OCI-LY1 (cell line): ENCODE data around the gene SCN5A.

Experiments
- H2AFZ ChIP-seq: fragments of 200-600 bp; sonication (generic), shearing (Covaris generic); 2 replicates; pipeline ENCODE4 v1.6.0; 2014; ENCODE audit warnings: antibody characterized with exemption, mild to moderate bottlenecking, low read length
- H3F3A ChIP-seq: fragments of 200-600 bp; sonication (generic), shearing (Covaris generic); 2 replicates; pipeline ENCODE4 v1.6.0; 2014; ENCODE audit warnings: mild to moderate bottlenecking, antibody characterized with exemption, low read length, moderate library complexity; ENCODE audit not compliant: insufficient read depth
- H3K27ac ChIP-seq: fragments of 200-600 bp; sonication (generic); 2 replicates; pipeline ENCODE4 v1.5.1; 2014; ENCODE audit warnings: low read length, mixed run types, mild to moderate bottlenecking, low read depth; ENCODE audit not compliant: poor library complexity, severe bottlenecking
- H3K27me3 ChIP-seq: fragments of 200-600 bp; sonication (generic); 2 replicates; pipeline ENCODE4 v1.6.0; 2014; ENCODE audit warnings: antibody characterized with exemption, mild to moderate bottlenecking, low read length, moderate library complexity; ENCODE audit not compliant: insufficient read depth
- H3K36me3 ChIP-seq: fragments of 200-600 bp; sonication (generic); 2 replicates; pipeline ENCODE4 v1.6.1; 2014; ENCODE audit warnings: mild to moderate bottlenecking, antibody characterized with exemption, low read length, moderate library complexity, mixed read lengths; ENCODE audit not compliant: insufficient read depth
- H3K4me1 ChIP-seq: fragments of 200-600 bp; sonication (generic); 2 replicates; pipeline ENCODE4 v1.5.1; 2014; ENCODE audit warnings: mild to moderate bottlenecking, low read length, moderate library complexity; ENCODE audit not compliant: insufficient read depth, severe bottlenecking
- H3K4me2 ChIP-seq: fragments of 200-600 bp; sonication (generic), shearing (Covaris generic); 2 replicates; pipeline ENCODE4 v1.6.1; 2014; ENCODE audit warnings: low read length
- H3K4me3 ChIP-seq: fragments of 200-600 bp; sonication (generic); 2 replicates; pipeline ENCODE4 v1.5.1; 2014; ENCODE audit warnings: low read length, low read depth, mild to moderate bottlenecking, mixed read lengths; ENCODE audit not compliant: poor library complexity, severe bottlenecking
- H3K79me2 ChIP-seq: fragments of 200-600 bp; shearing (Covaris generic); 2 replicates; pipeline ENCODE4 v1.6.1; 2016; ENCODE audit warnings: mixed run types, low read length, mixed read lengths; ENCODE audit not compliant: insufficient read depth
- H3K9ac ChIP-seq: fragments of 200-600 bp; sonication (generic), shearing (Covaris generic); 2 replicates; pipeline ENCODE4 v1.6.1; 2014; ENCODE audit warnings: mild to moderate bottlenecking, low read length, mixed read lengths
- H3K9me2 ChIP-seq: fragments of 200-600 bp; sonication (generic), shearing (Covaris generic); 2 replicates; pipeline ENCODE4 v1.6.1; 2014; ENCODE audit warnings: low read depth, mild to moderate bottlenecking, low read length, mixed read lengths
- H3K9me3 ChIP-seq: fragments of 200-600 bp; shearing (Covaris generic); 2 replicates; pipeline ENCODE4 v1.6.1; 2014; ENCODE audit warnings: low read length, mixed read lengths
- H4K20me1 ChIP-seq: fragments of 200-600 bp; sonication (generic), shearing (Covaris generic); 2 replicates; pipeline ENCODE4 v1.6.0; 2016; ENCODE audit warnings: mild to moderate bottlenecking, low read length; ENCODE audit not compliant: insufficient read depth
- EZH2 ChIP-seq: fragments of 200-600 bp; sonication (generic), shearing (Covaris generic); IDR thresholded peaks from 2 replicates; pipeline ENCODE4 v1.8.0; 2017; ENCODE audit warnings: borderline replicate concordance, mixed run types, mild to moderate bottlenecking, antibody characterized with exemption, low read length, moderate library complexity, mixed read lengths
- TF ChIP-seq, protein P1 (sequence below): fragments of 200-600 bp; sonication (generic), shearing (Covaris generic); IDR thresholded peaks from 2 replicates; pipeline ENCODE4 v1.5.1; 2017; ENCODE audit warnings: mild to moderate bottlenecking, antibody characterized with exemption, low read length, moderate library complexity, mixed read lengths

SCN5A gene

DNA sequence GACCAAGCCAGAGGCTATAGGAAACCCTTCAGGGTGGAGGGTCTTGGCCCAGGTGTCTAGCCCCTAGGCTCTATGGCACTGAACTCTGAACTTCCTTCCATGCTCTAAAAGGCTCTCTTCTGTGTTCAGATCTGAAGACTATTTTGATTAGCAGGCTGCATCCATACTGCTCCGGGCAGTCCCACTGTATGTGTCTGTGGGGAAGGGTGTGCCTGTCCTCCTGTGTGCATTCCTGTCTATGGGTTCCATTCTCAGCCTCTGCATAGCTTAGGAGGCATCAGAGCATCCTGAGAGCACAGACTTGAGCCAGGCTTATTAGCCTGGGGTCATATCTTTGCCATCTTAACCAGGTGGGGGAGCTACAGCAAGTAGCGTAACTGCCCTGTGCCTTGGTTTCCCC, 115.3 kb downstream of the SCN5A start:
- no peaks in the 10 kb centered on the region for H3K9me2 ChIP-seq
- H3K9ac ChIP-seq: no peak overlapping the region
- no peaks in the 10 kb centered on the region for H3K27me3 ChIP-seq
- TF ChIP-seq, protein P1, sequence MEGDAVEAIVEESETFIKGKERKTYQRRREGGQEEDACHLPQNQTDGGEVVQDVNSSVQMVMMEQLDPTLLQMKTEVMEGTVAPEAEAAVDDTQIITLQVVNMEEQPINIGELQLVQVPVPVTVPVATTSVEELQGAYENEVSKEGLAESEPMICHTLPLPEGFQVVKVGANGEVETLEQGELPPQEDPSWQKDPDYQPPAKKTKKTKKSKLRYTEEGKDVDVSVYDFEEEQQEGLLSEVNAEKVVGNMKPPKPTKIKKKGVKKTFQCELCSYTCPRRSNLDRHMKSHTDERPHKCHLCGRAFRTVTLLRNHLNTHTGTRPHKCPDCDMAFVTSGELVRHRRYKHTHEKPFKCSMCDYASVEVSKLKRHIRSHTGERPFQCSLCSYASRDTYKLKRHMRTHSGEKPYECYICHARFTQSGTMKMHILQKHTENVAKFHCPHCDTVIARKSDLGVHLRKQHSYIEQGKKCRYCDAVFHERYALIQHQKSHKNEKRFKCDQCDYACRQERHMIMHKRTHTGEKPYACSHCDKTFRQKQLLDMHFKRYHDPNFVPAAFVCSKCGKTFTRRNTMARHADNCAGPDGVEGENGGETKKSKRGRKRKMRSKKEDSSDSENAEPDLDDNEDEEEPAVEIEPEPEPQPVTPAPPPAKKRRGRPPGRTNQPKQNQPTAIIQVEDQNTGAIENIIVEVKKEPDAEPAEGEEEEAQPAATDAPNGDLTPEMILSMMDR: no peak
- TF ChIP-seq EZH2: no peak
- no peaks in the 10 kb centered on the region for H3K36me3 ChIP-seq
- no peak overlapping the region for H2AFZ ChIP-seq
- H3K79me2 ChIP-seq: no peaks in the 10 kb centered on the region
- no peak overlapping the region for H3K27ac ChIP-seq
- no peaks in the 10 kb centered on the region for H4K20me1 ChIP-seq
- no peak overlapping the region for H3K4me2 ChIP-seq
- no peaks in the 10 kb centered on the region for H3K4me1 ChIP-seq
- H3K9me3 ChIP-seq: no peaks in the 10 kb centered on the region
- H3F3A ChIP-seq: no peaks in the 10 kb centered on the region
- no peak overlapping the region for H3K4me3 ChIP-seq

DNA sequence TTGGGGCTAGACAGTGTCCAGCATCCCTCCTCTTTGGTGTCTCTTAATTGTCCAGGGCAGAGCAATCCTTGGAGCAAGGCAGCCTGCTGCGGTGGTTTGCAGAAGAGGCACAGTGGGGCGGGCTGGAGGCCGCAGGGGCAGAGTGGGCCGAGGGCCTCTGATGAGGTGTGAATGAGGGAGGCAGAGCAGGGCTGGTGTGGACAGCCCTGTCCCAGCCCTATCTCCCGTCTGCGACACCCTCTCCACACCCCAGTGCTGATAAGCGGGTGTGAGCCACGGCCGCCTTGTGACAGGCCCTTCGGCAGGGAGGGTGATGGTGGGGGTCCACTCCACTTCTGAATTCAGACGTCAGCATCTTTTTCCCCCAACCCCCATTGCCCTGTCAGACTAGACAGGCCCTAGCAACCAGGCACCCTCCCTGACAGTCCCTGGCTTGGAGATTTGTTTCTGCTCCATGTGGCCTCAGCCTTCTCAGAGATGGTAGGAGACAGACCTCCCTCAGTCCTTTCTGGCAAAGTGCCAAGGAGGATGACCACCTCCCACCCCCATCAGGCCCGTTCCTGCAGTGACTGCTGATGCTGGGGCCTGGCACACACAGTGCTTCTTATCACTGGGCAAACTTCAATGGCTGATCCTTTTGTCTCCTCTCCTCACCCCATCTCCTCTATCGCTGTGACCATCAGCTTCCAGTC, 116.1 kb downstream of the SCN5A start:
- no peaks in the 10 kb centered on the region for H3K9me3 ChIP-seq
- no peak overlapping the region for H3K9ac ChIP-seq
- TF ChIP-seq EZH2: no peak
- TF ChIP-seq, protein P1: no peak
- H3K79me2 ChIP-seq: no peaks in the 10 kb centered on the region
- H3K4me2 ChIP-seq: no peak overlapping the region
- no peaks in the 10 kb centered on the region; the same call in 1 of the 2 replicates for H3K36me3 ChIP-seq
- no peaks in the 10 kb centered on the region for H4K20me1 ChIP-seq
- no peaks in the 10 kb centered on the region for H3F3A ChIP-seq
- no peak overlapping the region for H3K27ac ChIP-seq
- H3K4me1 ChIP-seq: no peaks in the 10 kb centered on the region
- H3K9me2 ChIP-seq: no peaks in the 10 kb centered on the region
- H3K4me3 ChIP-seq: no peak overlapping the region
- no peaks in the 10 kb centered on the region for H3K27me3 ChIP-seq
- H2AFZ ChIP-seq: no peak overlapping the region

DNA sequence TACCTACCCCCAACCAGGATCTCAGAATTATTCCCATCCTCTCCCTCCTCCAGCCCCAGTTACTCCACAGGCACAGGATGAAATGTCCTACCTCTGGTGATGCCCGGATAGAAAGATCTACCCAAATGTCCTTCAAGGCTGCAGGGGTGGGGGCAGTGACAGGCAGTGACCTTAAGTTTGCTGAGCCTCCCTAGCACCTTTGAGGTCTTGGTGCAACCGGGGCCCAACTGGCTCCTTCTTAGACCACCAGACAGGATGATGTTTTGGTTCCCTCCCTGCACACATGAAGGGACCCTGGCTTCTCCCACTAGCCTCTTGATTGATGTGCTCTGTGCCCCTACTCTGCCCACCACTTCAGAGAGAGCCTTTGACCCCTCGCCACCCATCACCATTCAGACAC, 117.0 kb downstream of the SCN5A start:
- Histone ChIP-seq H3F3A (no peaks in the 10 kb centered on the region), H3K79me2 (no peaks in the 10 kb centered on the region), H3K27me3 (no peaks in the 10 kb centered on the region), H3K4me2 (no peak overlapping the region), H3K9me2 (no peaks in the 10 kb centered on the region), H3K9me3 (no peaks in the 10 kb centered on the region), H3K4me1 (no peaks in the 10 kb centered on the region), H2AFZ (no peak overlapping the region), H3K4me3 (no peak overlapping the region), H3K36me3 (peaks cover 9% of the 10 kb centered on the region), H3K27ac (no peak overlapping the region), H4K20me1 (no peaks in the 10 kb centered on the region), H3K9ac (no peak overlapping the region)
- TF ChIP-seq EZH2: no peak
- TF ChIP-seq, protein P1: no peak
